Stimulated activated CD8-positive, alpha-beta memory T cell treated with anti-CD3 and anti-CD28 coated beads, Interleukin-15, amount 100 ng/mL, for 48 hours (primary cell): ENCODE data around the gene KIRREL3.

ENCODE experiments used
- DNase-seq, 2 donors: peaks; one replicate each; pipeline ENCODE4 v3.0.0-alpha.2; 2020; ENCODE audit warnings: low read depth in 2 of 2

The KIRREL3 gene

GRCh38 chr11:126634963-126635362 lies 365.6 kb downstream of the KIRREL3 start:
- DNase-seq: no peak

GRCh38 chr11:126633330-126633729 lies 367.2 kb downstream of the KIRREL3 start:
- no peak for DNase-seq

- no peak for DNase-seq
Measured at GRCh38 chr11:126630893-126631798, 369.4 kb downstream of the KIRREL3 start.

DNA sequence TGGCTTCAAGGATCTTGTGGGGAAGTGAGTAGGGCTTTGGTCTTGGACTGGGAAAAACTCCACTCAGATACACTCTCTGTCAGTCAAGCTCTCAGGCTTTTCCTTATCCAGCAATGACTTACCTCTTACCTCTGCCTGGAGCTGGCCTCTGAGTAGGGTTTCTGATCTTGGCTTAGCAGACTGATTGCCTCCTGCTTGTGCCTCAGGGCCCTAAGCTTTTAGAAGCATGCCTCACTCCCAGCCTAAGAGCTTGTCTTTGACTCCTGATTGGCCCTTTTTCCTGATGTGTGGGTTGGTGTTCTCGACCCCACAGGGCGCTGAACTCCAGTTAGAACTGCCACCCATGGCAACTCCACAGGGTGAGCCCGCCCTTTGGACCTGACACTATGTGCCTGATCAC lies 370.1 kb downstream of the KIRREL3 start:
- DNase-seq: no peak

GRCh38 chr11:126628790-126629621 lies 371.6 kb downstream of the KIRREL3 start:
- no peak for DNase-seq

DNA sequence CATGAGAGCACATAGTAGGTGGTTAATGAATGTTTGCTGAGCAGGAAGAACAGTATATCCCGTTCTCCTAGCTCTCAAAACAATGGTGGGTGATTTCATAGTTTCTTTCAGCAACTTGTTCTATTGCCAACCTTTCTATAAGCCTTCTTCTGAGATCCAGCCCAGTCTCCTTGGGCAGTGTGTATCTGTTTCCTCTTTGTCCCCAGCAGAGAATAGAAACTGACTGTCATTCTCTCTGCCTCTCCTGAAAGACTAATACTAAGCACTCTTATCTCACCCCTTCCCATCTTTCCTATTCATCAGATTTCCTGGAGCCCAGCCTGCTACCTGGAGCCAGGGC lies 372.1 kb downstream of the KIRREL3 start:
- no peak for DNase-seq

- DNase-seq: no peak
Measured at GRCh38 chr11:126627421-126627820, 373.1 kb downstream of the KIRREL3 start.

DNA sequence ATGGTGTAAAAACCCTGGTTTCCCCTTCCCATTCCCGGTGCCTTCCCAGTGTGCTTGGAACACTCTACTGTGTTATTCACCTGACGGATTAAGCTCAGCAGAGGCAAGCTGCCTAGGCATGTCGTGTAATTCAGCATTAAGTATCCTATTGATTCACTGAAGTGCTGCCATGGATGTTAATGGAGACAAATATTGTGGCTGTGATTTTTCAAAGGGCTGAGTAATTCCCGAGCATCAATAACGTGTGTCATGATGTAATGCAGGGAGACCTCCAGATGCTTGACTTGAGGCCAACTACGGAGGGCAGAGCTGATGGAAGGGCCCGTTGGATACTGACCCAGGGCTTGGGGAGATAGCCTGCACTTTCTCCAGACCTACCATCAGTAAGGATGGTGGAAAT lies 376.1 kb downstream of the KIRREL3 start:
- DNase-seq: no peak

- no peak for DNase-seq
Measured at GRCh38 chr11:126619516-126619915, 381.1 kb downstream of the KIRREL3 start.

- no peak for DNase-seq
Measured at GRCh38 chr11:126615845-126616244, 384.7 kb downstream of the KIRREL3 start.

GRCh38 chr11:126613272-126613671 lies 387.3 kb downstream of the KIRREL3 start:
- no peak for DNase-seq

- no peak for DNase-seq
Measured at GRCh38 chr11:126612671-126613070, 387.9 kb downstream of the KIRREL3 start.

- DNase-seq: no peak
Measured at GRCh38 chr11:126611438-126611837, 389.1 kb downstream of the KIRREL3 start.

DNA sequence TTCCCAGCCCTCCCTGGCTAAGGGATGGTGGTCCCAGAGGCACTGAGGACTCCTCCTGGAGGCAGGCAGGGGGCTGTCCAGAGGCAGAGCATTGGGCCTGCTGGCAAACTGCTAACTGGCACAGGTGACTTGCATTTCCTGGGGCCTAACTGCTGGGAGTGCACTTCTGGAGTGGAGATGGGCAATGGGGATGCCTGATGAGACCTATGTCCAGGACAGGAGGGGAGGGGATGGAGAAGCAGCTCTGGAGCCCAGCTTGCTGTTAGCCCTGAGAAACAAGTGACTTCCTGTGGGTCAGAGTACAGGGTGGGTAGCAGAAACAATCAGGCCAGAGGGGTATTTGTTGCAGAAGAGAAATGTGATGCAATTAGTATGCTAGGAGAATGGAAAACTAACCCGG lies 391.9 kb downstream of the KIRREL3 start:
- DNase-seq: no peak

- no peak for DNase-seq
Measured at GRCh38 chr11:126607776-126608541, 392.6 kb downstream of the KIRREL3 start.

DNA sequence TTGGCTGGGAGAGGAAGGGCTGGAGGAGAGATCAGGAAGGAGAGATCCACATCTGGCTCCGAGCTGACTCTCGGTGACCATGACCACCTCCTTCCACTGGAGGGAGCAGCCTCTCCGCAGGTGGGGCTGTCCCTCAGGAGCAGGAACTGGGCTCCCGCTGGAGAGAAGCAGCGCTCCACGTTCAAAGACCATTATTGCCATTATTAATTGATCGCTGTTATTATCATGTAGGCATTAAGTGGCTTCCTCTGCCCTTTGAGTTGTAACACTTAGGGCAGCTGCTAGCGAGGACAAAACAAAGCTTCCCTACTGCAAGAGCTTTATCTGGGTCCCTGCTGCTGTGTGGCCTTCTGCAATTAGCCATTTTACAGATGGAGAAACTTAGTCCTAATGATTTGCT lies 393.2 kb downstream of the KIRREL3 start:
- DNase-seq: no peak

GRCh38 chr11:126606484-126606883 lies 394.1 kb downstream of the KIRREL3 start:
- no peak for DNase-seq

DNA sequence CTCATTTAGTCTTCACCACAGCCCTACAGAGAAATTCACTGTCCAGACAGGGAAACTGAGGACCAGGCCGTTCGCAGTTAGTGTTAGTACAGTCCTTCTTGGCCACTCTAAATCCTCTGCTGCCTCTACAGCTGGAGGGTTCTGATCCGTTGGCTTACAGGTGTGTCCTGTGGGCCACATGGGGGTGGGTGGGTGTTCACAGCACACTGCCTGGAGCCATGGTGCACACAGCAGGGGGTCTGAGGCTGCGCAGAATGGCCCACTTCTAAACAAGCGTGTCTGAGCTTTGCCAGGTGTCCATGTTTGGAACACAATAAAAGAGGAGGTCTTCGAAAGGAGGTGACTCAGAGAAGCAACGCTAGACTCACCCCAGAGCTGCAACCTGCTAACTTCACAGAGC lies 396.1 kb downstream of the KIRREL3 start:
- DNase-seq: no peak

GRCh38 chr11:126603486-126603885 lies 397.1 kb downstream of the KIRREL3 start:
- no peak for DNase-seq

DNA sequence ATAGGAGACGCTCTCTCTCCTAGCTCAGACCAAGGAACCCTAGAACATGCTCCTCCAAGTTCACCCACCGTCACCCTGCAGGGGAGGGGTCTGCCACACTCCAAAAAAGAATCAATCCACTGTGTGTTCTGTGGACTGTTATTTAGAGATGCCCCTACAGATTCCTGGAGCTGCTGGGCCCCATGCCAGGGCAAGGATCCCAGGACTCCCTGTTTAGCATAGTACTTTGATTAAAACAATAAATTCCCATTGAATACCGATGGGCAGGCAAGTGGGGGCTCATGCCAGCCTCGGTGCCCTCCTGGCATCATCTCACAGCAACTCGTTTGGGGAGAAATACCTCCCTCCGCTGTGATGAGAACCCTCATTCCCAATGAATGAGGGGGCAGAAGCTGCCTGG lies 397.6 kb downstream of the KIRREL3 start:
- DNase-seq: no peak

- no peak for DNase-seq
Measured at GRCh38 chr11:126602349-126602940, 398.1 kb downstream of the KIRREL3 start.
